IMR-90 (cell line): ENCODE measurements around the gene PRPF8. TPM values are rescaled to one million over a fixed set of nuclear protein-coding genes. Genes with fewer than 3 reads are reported as not detected.

Source experiments
- ATAC-seq: fragments of 200-7000 bp; cut with Tn5 transposase; 2 replicates; pipeline ENCODE4 v1.9.1; 2020; ENCODE audit warnings: low read depth, mild to moderate bottlenecking, moderate library complexity
- BruUV-seq: library from RNA; stranded (reverse); fragments of 400-500 nt; replicated peaks from 2 replicates; lab custom pipeline; 2021; lab: Mats Ljungman, UMichigan
- CTCF ChIA-PET: fragments of 300-600 bp; formaldehyde crosslinking; extraction: SDS; loops from one replicate; lab custom pipeline; 2021; ENCODE audit warnings: antibody characterized with exemption; lab: Yijun Ruan, JAX
- POLR2A ChIA-PET: fragments of 300-600 bp; sonication (Branson Sonifier 250); formaldehyde crosslinking; loops from one replicate; lab custom pipeline; 2022; ENCODE audit warnings: antibody characterized with exemption; ENCODE audit not compliant: unreplicated experiment; lab: Charles Lee
- DNase-seq: peaks from one replicate; pipeline ENCODE4 v3.0.0; 2013
- H2AFZ ChIP-seq: replicated peaks from 2 replicates; pipeline ENCODE3; 2013; ENCODE audit warnings: low read length, mild to moderate bottlenecking; ENCODE audit not compliant: poor library complexity
- H2AK5ac ChIP-seq: 2 replicates; pipeline ENCODE4 v1.6.1; 2013; ENCODE audit warnings: low read depth, low read length, inconsistent platforms
- H2AK9ac ChIP-seq: replicated peaks from 2 replicates; pipeline ENCODE3; 2013; ENCODE audit warnings: mild to moderate bottlenecking, low read depth, low read length, moderate library complexity; ENCODE audit not compliant: poor library complexity
- H2BK120ac ChIP-seq: 2 replicates; pipeline ENCODE4 v1.6.1; 2013; ENCODE audit warnings: low read depth, low read length, inconsistent platforms
- H2BK15ac ChIP-seq: 3 replicates; pipeline ENCODE4 v1.6.1; 2013; ENCODE audit warnings: low read depth, low read length, inconsistent platforms
- H2BK20ac ChIP-seq: 2 replicates; pipeline ENCODE4 v1.6.1; 2013; ENCODE audit warnings: low read depth, mild to moderate bottlenecking, inconsistent platforms, low read length, moderate library complexity
- H2BK5ac ChIP-seq: 2 replicates; pipeline ENCODE4 v1.6.1; 2013; ENCODE audit warnings: mild to moderate bottlenecking, low read depth, low read length, inconsistent platforms; ENCODE audit not compliant: poor library complexity, severe bottlenecking
- H3K14ac ChIP-seq: replicated peaks from 2 replicates; pipeline ENCODE4 v1.6.1; 2013; ENCODE audit warnings: low read depth, low read length, inconsistent platforms
- H3K18ac ChIP-seq: 2 replicates; pipeline ENCODE4 v1.6.1; 2013; ENCODE audit warnings: low read depth, low read length, control low read depth
- H3K23ac ChIP-seq: 2 replicates; pipeline ENCODE4 v1.6.1; 2013; ENCODE audit warnings: low read depth, low read length, inconsistent platforms
- H3K27ac ChIP-seq: 2 replicates; pipeline ENCODE4 v1.5.1; 2013; ENCODE audit warnings: mild to moderate bottlenecking, control low read depth, low read length; ENCODE audit not compliant: insufficient read depth
- H3K27me3 ChIP-seq: 2 replicates; pipeline ENCODE4 v1.6.1; 2013; ENCODE audit warnings: low read length; ENCODE audit not compliant: control insufficient read depth, insufficient read depth
- H3K36me3 ChIP-seq: 2 replicates; pipeline ENCODE4 v1.6.1; 2013; ENCODE audit warnings: low read length, mixed read lengths; ENCODE audit not compliant: control insufficient read depth, insufficient read depth
- H3K4ac ChIP-seq: 2 replicates; pipeline ENCODE4 v1.6.1; 2013; ENCODE audit warnings: low read depth, low read length, inconsistent platforms
- H3K4me1 ChIP-seq: 2 replicates; pipeline ENCODE4 v1.6.1; 2013; ENCODE audit warnings: low read length, mixed read lengths; ENCODE audit not compliant: control insufficient read depth, insufficient read depth
- H3K4me2 ChIP-seq: 2 replicates; pipeline ENCODE4 v1.6.1; 2013; ENCODE audit warnings: low read depth, mild to moderate bottlenecking, control low read depth, low read length, moderate library complexity
- H3K4me3 ChIP-seq: 2 replicates; pipeline ENCODE4 v1.5.1; 2013; ENCODE audit warnings: low read depth, mild to moderate bottlenecking, control low read depth, low read length, moderate library complexity; ENCODE audit not compliant: insufficient read depth
- H3K56ac ChIP-seq: 2 replicates; pipeline ENCODE4 v1.6.1; 2013; ENCODE audit warnings: low read length, inconsistent platforms; ENCODE audit not compliant: insufficient read depth; ENCODE audit errors: extremely low read depth
- H3K79me1 ChIP-seq, 2 experiments: 2 replicates each; pipeline ENCODE4 v1.6.1; 2013; ENCODE audit warnings: low read length in 2 of 2, inconsistent platforms in 1 of 2, low read depth in 1 of 2
- H3K9ac ChIP-seq: 2 replicates; pipeline ENCODE4 v1.6.1; 2013; ENCODE audit warnings: low read depth, low read length, control low read depth
- H3K9me1 ChIP-seq: 2 replicates; pipeline ENCODE4 v1.6.1; 2013; ENCODE audit warnings: low read length, inconsistent platforms; ENCODE audit not compliant: insufficient read depth
- H3K9me3 ChIP-seq: 2 replicates; pipeline ENCODE4 v1.6.1; 2013; ENCODE audit warnings: low read length; ENCODE audit not compliant: control insufficient read depth, insufficient read depth
- H4K20me1 ChIP-seq: 2 replicates; pipeline ENCODE4 v1.6.1; 2013; ENCODE audit warnings: low read length, inconsistent platforms; ENCODE audit not compliant: insufficient read depth
- H4K5ac ChIP-seq: 2 replicates; pipeline ENCODE4 v1.6.1; 2013; ENCODE audit warnings: mild to moderate bottlenecking, low read depth, low read length, control low read depth
- H4K8ac ChIP-seq, 2 experiments: 2 replicates each; pipeline ENCODE4 v1.6.1; 2013; ENCODE audit warnings: low read depth in 2 of 2, low read length in 2 of 2, control low read depth in 1 of 2, inconsistent platforms in 1 of 2
- H4K91ac ChIP-seq: 2 replicates; pipeline ENCODE4 v1.6.1; 2013; ENCODE audit warnings: low read depth, low read length, inconsistent platforms; ENCODE audit not compliant: insufficient read depth
- BHLHE40 ChIP-seq: fragments of 150-350 bp; IDR thresholded peaks from 2 replicates; pipeline ENCODE4 v1.6.1; 2016; ENCODE audit warnings: mild to moderate bottlenecking, low read depth, low read length
- CEBPB ChIP-seq: IDR thresholded peaks from 2 replicates; pipeline ENCODE4 v1.6.1; 2012; ENCODE audit warnings: low read depth, low read length, improper control_type of control experiment
- CHD1 ChIP-seq: IDR thresholded peaks from 2 replicates; pipeline ENCODE4 v1.6.1; 2012; ENCODE audit warnings: low read depth, low read length, improper control_type of control experiment
- ELK1 ChIP-seq: fragments of 150-350 bp; IDR thresholded peaks from 2 replicates; pipeline ENCODE4 v1.6.1; 2016; ENCODE audit warnings: low read depth, mild to moderate bottlenecking, low read length, moderate library complexity, borderline replicate concordance
- FOS ChIP-seq: fragments of 150-350 bp; IDR thresholded peaks from 2 replicates; pipeline ENCODE4 v1.6.1; 2016; ENCODE audit warnings: low read depth, low read length
- MAFK ChIP-seq: IDR thresholded peaks from 2 replicates; pipeline ENCODE4 v1.6.1; 2012; ENCODE audit warnings: low read depth, low read length, improper control_type of control experiment
- MXI1 ChIP-seq: IDR thresholded peaks from 2 replicates; pipeline ENCODE4 v1.6.1; 2012; ENCODE audit warnings: low read depth, mild to moderate bottlenecking, low read length, moderate library complexity, borderline replicate concordance
- RAD21 ChIP-seq: IDR thresholded peaks from 2 replicates; pipeline ENCODE4 v1.6.1; 2012; ENCODE audit warnings: low read length, improper control_type of control experiment
- RCOR1 ChIP-seq: IDR thresholded peaks from 2 replicates; pipeline ENCODE4 v1.6.1; 2012; ENCODE audit warnings: mild to moderate bottlenecking, low read length, improper control_type of control experiment; ENCODE audit not compliant: insufficient replicate concordance
- SMC3 ChIP-seq: fragments of 150-350 bp; IDR thresholded peaks from 2 replicates; pipeline ENCODE4 v1.6.1; 2016; ENCODE audit warnings: low read depth, mild to moderate bottlenecking, antibody characterized with exemption, low read length, moderate library complexity
- USF2 ChIP-seq: fragments of 150-350 bp; IDR thresholded peaks from 2 replicates; pipeline ENCODE4 v1.6.1; 2017; ENCODE audit warnings: mild to moderate bottlenecking, antibody characterized with exemption, low read length, low read depth
- WGBS, 2 experiments: methylation state at CpG; one replicate each; pipeline versions ENCODE4 v1.1.5 to v1.1.7; 2013; ENCODE audit warnings: missing lambda C conversion rate in 2 of 2; ENCODE audit not compliant: insufficient read length in 1 of 2; ENCODE audit errors: extremely low coverage in 2 of 2; 5-methylcytosine and 5-hydroxymethylcytosine counted together
- dilution Hi-C: fragments of 300-500 bp; cut with HindIII; formaldehyde crosslinking; loops from one replicate; pipeline ENCODE4 v1.14.3; 2018; ENCODE audit warnings: low sequenced_read_pairs; ENCODE audit not compliant: unreplicated experiment
- in situ Hi-C: fragments of 300-500 bp; cut with MboI; formaldehyde crosslinking; loops from 3 replicates; pipeline ENCODE4 v1.14.3; 2019; ENCODE audit warnings: low sequenced_read_pairs, inconsistent platforms, mixed read lengths
- intact Hi-C: fragments of 100-400 bp; cut with micrococcal nuclease; formaldehyde crosslinking; loops from 2 replicates; pipeline ENCODE4 v1.10.0; 2022
- polyA plus RNA-seq, 3 experiments: library from polyadenylated mRNA; depleted of rRNA; stranded (reverse); fragments of >200 nt; gene quantifications; 2 replicates each; pipeline ENCODE4 v1.2.3, GENCODE V29; 2012; ENCODE audit warnings: low replicate concordance in 1 of 3
- total RNA-seq: library from RNA; depleted of rRNA; stranded (reverse); fragments of >200 nt; gene quantifications from 2 replicates; pipeline ENCODE4 v1.2.3, GENCODE V29; 2012

The PRPF8 gene
- total and polyA plus RNA-seq, 2 of the 4 experiments (the other 2 are of a cell fraction) = 141 to 160 TPM

- TF ChIP-seq RCOR1 (no peak), CEBPB (no peak)
Observed at GRCh38 chr17:1650731-1651558, 33.7 kb downstream of the PRPF8 start (continued).

- peak within 1 kb of the TSS; percentile 37; the same call in 1 of the 2 replicates for H4K5ac ChIP-seq
- H3K56ac ChIP-seq = no peak within 1 kb of the TSS
- peak within 1 kb of the TSS; percentile 96 for H2AK9ac ChIP-seq
- peak within 1 kb of the TSS; percentile 21; the same call in 1 of the 2 replicates for H3K18ac ChIP-seq
- POLR2A ChIA-PET = no interaction called here
- peak within 1 kb of the TSS; percentile 84 for H3K4me2 ChIP-seq
- ATAC-seq (peak; percentile 19), DNase-seq (no peak)
- peak within 1 kb of the TSS; percentile 81; the same call in 1 of the 2 replicates for H4K91ac ChIP-seq
- H2BK120ac ChIP-seq = peak within 1 kb of the TSS; percentile 18; the same call in 1 of the 2 replicates
- dilution Hi-C loops (no loop called here), intact Hi-C loops (loop anchor here (1.0 to 5.0 kb wide), 2 partner anchors 76 to 393 kb away; no protein-coding TSS in a partner anchor), in situ Hi-C loops (loop anchor here (5.0 to 10.0 kb wide), 2 partner anchors 73 to 135 kb away; no protein-coding TSS in a partner anchor)
- 70% methylated on average over 11 of the region's 23 CpGs; no CpG with 5 or more reads in 1 of the 2 experiments for WGBS, 2 experiments
- peaks cover 17% of the 10 kb centered on the region for H3K4me1 ChIP-seq
- H3K27ac ChIP-seq = peak within 1 kb of the TSS; percentile 62
- no peak within 1 kb of the TSS for H2BK20ac ChIP-seq
- peak within 1 kb of the TSS; percentile 83 for H3K4me3 ChIP-seq
- CTCF ChIA-PET = interaction anchor here (0.7 to 2.8 kb wide), 7 partner anchors 10 to 134 kb away, joined by 4 to 25 read pairs (median 6); no protein-coding TSS in a partner anchor
- peak within 1 kb of the TSS; percentile 20 for H3K23ac ChIP-seq
- H3K14ac ChIP-seq = peak within 1 kb of the TSS; percentile 85
- H4K20me1 ChIP-seq = peaks cover 24% of the 10 kb centered on the region
- H2BK15ac ChIP-seq = no peak within 1 kb of the TSS
- peaks cover 42% of the 10 kb centered on the region for H3K36me3 ChIP-seq
- H2AFZ ChIP-seq = peak within 1 kb of the TSS; percentile 94
- no peaks in the 10 kb centered on the region for H3K9me3 ChIP-seq
- BruUV-seq = no TSS peak
- H3K27me3 ChIP-seq = no peaks in the 10 kb centered on the region
- peak within 1 kb of the TSS; percentile 79; the same call in 1 of the 2 replicates for H2AK5ac ChIP-seq
- peak within 1 kb of the TSS in 1 of 2 experiments; percentile 74; a peak in 1 of 4 replicates for H4K8ac ChIP-seq
- H3K79me1 ChIP-seq = peaks cover 8 to 12% of the 10 kb centered on the region in 2 experiments
- H3K9me1 ChIP-seq = peaks cover 14% of the 10 kb centered on the region
- peak within 1 kb of the TSS; percentile 64 for H3K4ac ChIP-seq
- H3K9ac ChIP-seq = peak within 1 kb of the TSS; percentile 64
- H2BK5ac ChIP-seq = peak within 1 kb of the TSS; percentile 78
- no peak for TF ChIP-seq ELK1
- no peak for TF ChIP-seq CHD1
- no peak for TF ChIP-seq CEBPB
- no peak for TF ChIP-seq BHLHE40
- no peak for TF ChIP-seq USF2
- no peak for TF ChIP-seq MXI1
- TF ChIP-seq RAD21 = no peak
- no peak for TF ChIP-seq FOS
- TF ChIP-seq SMC3 = no peak
- no peak for TF ChIP-seq MAFK
Observed at GRCh38 chr17:1649844-1650501, 34.7 kb downstream of the PRPF8 start, which contains the start of gene RILP. TSS of gene RILP (minus strand) at chr17:1649866. CDS start at chr17:1649804, 62 bp downstream.
